LNCAP (cell line): ENCODE measurements around the gene AP5Z1.

Experiments used
- TF ChIP-seq, protein P1 (sequence below): fragments of 450-650 bp; IDR thresholded peaks from 2 replicates; pipeline ENCODE4 v1.5.1; 2017; ENCODE audit warnings: mild to moderate bottlenecking

Gene AP5Z1

DNA sequence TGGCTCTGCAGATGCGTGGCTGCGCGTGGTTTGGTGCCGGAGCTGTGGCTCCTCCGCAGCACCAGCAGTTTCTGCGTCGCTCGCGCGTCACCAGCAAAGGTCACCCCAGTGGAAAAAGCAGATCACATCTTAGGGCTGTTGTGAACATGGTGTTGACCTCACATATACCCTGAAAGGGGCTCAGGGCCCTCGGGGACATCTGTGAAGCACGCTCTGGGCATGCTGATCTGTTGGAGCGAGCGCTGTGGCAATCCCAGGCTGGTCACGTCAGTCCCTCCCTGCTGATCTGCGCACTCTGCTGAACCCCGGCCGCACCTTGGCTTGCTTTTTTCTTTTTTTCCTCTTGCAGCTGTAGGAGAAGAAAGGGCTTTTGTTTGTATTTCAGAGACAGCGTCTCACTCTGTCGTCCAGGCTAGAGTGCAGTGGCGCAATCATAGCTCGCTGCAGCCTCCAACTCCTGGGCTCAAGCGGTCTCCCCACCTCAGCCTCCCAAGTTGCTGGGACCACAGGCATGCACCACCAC, 33.3 kb upstream of the AP5Z1 start:
- TF ChIP-seq, protein P1, sequence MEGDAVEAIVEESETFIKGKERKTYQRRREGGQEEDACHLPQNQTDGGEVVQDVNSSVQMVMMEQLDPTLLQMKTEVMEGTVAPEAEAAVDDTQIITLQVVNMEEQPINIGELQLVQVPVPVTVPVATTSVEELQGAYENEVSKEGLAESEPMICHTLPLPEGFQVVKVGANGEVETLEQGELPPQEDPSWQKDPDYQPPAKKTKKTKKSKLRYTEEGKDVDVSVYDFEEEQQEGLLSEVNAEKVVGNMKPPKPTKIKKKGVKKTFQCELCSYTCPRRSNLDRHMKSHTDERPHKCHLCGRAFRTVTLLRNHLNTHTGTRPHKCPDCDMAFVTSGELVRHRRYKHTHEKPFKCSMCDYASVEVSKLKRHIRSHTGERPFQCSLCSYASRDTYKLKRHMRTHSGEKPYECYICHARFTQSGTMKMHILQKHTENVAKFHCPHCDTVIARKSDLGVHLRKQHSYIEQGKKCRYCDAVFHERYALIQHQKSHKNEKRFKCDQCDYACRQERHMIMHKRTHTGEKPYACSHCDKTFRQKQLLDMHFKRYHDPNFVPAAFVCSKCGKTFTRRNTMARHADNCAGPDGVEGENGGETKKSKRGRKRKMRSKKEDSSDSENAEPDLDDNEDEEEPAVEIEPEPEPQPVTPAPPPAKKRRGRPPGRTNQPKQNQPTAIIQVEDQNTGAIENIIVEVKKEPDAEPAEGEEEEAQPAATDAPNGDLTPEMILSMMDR, result no peak

DNA sequence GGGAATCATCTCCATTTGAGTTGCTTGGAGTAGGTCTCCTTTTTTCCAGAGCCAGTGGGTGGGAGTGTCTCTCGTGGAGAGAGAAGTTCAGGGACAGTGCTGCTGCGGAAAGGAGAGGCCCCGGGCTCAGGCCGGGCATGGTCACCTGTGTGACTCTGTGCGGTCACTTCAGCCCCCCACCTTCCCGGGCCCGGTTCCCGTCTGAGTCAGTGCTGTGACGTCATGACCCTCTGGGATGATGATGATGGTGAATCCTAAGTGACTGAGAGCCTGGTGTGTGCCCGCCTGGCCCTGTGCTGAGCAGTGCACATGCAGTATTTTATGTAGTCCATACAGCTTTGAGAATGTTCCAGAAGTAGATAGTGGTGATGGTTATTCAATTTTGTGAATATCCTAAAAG, 32.6 kb upstream of the AP5Z1 start:
- TF ChIP-seq, protein P1, result no peak

DNA sequence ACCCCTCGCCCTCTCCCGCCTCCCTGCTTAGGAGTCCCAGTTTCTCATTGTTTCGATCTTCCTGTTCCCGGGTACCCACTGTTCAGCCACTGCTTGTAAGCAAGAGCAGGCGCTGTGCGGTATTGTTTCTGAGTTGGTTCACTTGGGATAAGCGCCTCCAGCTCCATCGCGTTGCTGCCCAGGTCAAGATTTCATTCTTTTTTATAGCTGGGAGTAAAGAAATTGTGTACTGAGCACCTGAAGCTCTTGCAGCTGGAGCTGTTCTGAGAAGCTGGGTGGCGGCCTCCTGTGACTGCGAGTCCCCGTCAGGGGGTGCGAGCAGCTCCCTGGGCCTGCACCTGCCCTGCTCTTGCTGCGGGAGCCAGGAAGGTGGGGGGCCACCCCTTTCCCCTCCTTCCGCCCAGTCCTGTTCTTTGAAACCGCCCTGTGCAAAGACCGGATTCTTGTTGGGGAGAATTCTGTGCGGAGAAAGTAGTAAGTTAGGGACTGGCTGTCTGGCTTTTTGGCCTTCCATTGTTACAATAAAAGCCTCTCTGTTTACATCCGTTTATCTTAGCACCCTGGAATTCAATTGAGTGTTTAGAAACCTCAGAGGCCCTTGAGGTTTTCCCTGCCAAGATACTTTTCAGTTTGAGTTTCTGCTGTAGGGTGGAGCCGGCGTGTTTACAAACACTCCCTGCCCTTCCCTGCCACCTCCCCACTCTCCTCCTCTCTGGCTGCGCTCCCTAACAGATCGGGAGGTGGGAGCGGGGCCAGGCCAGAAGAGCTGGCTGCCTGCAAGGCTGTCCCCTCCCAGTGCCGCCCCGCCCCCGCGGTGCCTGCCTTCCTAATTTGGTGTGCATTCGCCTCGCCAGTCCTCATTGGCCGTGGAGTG, 30.8 kb upstream of the AP5Z1 start:
- TF ChIP-seq, protein P1, result no peak

DNA sequence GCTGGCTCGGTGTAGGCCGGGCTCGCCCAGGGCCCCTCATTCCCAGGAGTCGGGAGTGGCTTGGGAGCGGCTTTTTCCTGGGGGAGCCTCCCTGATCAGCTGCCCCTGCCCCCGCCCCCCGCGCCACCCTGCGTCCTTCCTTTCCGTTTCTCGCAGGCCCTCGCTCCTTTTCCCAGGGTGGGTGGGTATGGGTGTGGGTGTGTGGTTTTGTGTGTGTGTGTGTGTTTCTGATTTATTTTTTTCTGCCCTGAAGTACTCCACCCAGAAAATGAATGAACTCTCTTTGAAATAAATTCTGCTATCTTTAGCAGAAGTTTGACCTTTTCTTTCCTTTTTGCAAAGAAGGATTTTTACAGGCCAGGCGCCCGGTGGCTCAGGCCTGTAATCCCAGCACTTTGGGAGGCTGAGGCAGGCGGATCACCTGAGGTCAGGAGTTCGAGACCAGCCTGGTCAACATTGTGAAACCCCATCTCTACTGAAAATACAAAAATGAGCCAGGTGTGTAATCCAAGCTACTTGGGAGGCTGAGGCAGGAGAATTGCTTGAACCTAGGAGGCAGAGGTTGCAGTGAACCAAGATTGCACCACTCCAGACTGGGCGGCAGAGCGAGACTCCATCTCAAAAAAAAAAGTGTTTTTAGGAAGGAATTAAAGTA, 30.0 kb upstream of the AP5Z1 start:
- TF ChIP-seq, protein P1, result no peak

DNA sequence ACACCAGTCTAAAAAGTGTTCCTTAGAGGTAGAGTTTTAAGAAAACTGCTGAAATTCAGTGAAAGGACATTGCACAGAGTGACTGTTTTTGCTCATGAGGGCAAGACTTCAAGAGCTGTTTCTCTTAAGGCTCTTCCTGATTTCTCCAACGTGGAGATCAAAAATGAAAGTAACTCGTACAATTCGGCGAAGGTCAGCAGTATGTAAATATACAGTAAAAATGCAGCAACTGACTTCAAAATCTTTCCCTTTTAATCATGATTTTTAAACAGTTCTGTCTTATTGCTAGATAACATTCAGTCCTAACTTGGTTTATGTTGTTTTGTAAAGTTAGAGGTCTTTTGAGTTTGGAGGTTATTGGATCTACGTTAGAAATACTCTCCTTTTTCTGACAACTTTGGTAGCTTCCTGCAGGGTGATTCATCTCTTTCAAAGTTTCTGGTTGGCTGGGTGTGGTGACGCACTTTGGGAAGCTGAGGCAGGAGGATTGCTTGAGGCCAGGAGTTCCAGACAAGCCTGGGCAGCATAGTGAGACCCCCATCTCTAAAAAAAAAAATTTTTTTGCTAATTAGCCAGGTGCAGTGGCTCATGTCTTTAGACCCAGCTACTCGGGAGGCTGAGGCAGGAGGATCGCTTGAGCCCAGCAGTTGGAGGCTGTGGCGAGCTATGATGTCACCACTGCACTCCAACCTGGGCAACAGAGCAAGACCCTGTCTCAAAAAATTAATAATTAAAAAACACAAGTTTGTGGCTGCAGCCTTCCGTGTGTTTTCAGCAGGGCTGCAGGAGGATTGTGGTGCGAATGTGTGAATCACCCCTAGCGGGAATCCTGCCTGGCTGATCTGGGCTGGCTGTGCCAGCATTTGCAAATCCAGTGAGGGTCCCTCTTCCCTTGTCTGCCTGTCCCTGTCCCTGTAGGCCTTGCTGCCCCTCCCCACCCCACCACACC, 29.2 kb upstream of the AP5Z1 start:
- TF ChIP-seq, protein P1, result no peak

DNA sequence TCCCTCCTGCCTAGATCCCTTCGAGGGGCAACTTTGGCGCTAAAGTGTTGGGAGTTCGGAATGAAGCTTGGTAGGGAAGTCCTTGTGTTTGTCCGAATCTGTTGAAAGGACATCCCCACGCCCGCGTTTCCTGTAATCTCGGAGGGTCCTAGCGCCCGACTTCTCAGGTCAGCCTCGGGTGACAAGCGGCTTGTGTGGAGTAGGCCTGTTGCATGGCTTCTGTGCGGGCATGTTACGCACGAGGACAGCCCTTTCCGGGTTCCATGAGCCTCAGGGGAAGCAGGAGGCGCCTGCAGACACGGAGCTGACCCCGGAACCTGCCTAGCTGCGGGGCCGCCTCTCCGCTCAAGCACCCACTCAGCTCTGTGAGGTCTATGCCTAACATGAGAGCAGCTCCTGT, 28.4 kb upstream of the AP5Z1 start:
- TF ChIP-seq, protein P1, result no peak

DNA sequence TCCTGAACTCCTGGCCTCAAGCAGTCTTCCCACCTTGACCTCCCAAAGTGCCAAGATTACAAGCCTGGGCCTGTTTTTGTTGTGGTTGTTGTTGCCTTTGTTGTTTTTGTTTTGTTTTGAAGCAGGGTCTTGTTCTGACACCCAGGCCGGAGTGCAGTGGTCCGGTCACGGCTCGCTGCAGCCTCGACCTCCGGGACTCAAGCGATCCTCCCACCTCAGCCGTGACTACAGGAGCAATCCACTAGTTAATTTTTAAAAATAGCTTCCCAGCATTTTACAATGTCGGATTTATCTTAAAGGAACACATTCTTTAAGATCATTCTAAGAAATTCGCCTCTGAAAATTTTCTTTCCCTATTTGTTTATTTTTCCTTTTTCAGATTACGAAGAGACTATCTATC, 27.7 kb upstream of the AP5Z1 start:
- TF ChIP-seq, protein P1, result no peak
